Raji (cell line): ENCODE data around the gene VWA7.

Experiments
- POLR2A ChIP-seq: IDR thresholded peaks from 2 replicates; pipeline ENCODE4 v1.6.1; 2011; ENCODE audit warnings: low read depth, low read length, control low read depth; ENCODE audit not compliant: insufficient read depth

Gene VWA7

GRCh38 chr6:31805939-31806469 lies 28.9 kb upstream of the VWA7 start:
- no peak for TF ChIP-seq POLR2A

- TF ChIP-seq POLR2A = no peak
Measured at GRCh38 chr6:31799781-31800180, 22.7 kb upstream of the VWA7 start.

GRCh38 chr6:31797588-31797987 lies 20.5 kb upstream of the VWA7 start:
- TF ChIP-seq POLR2A = no peak

GRCh38 chr6:31796993-31797385 lies 19.9 kb upstream of the VWA7 start:
- no peak for TF ChIP-seq POLR2A

- TF ChIP-seq POLR2A = peak; percentile 61
Measured at GRCh38 chr6:31795616-31796298, 18.6 kb upstream of the VWA7 start, which contains the start of gene VARS1. Gene VARS1, minus strand, starts transcription at chr6:31795752. Its CDS starts 535 bp downstream, at chr6:31795217.

GRCh38 chr6:31794866-31795615 lies 17.9 kb upstream of the VWA7 start:
- TF ChIP-seq POLR2A = no peak

GRCh38 chr6:31794294-31794865 lies 17.3 kb upstream of the VWA7 start:
- peak; percentile 18; the same call in 1 of the 2 replicates for TF ChIP-seq POLR2A

- TF ChIP-seq POLR2A = no peak
Measured at GRCh38 chr6:31792761-31793171, 15.6 kb upstream of the VWA7 start.

GRCh38 chr6:31792090-31792374 lies 14.9 kb upstream of the VWA7 start:
- no peak for TF ChIP-seq POLR2A

GRCh38 chr6:31791324-31792089 lies 14.4 kb upstream of the VWA7 start:
- no peak for TF ChIP-seq POLR2A

GRCh38 chr6:31785475-31785874 lies 8.3 kb upstream of the VWA7 start:
- no peak for TF ChIP-seq POLR2A

- no peak for TF ChIP-seq POLR2A
Measured at GRCh38 chr6:31784098-31784925, 7.2 kb upstream of the VWA7 start.

- TF ChIP-seq POLR2A = no peak
Measured at GRCh38 chr6:31782126-31782855, 5.2 kb upstream of the VWA7 start.

GRCh38 chr6:31781244-31782125 lies 4.4 kb upstream of the VWA7 start:
- TF ChIP-seq POLR2A = no peak
